Limb (tissue), 2 donors: ENCODE results near the gene USP7.
"Not testable (repeated sequence)": the region's sequence is repeated elsewhere in the genome, so short reads cannot be mapped to it uniquely, and the experiment has no call there.

ENCODE experiments used
- DNase-seq, 2 donors: peaks; one replicate each; pipeline ENCODE4 v3.0.0-alpha.2; 2016; ENCODE audit errors: extremely low spot score in 2 of 2

The USP7 gene

GRCh38 chr16:8963821-8964441, at the start of gene USP7:
TSS of gene USP7 (minus strand) at chr16:8963906. CDS start at chr16:8963285, 621 bp downstream.
- DNase-seq = peak; percentile 92 to 95

GRCh38 chr16:9013508-9013864, 49.8 kb upstream of the USP7 start:
- no peak for DNase-seq

DNA sequence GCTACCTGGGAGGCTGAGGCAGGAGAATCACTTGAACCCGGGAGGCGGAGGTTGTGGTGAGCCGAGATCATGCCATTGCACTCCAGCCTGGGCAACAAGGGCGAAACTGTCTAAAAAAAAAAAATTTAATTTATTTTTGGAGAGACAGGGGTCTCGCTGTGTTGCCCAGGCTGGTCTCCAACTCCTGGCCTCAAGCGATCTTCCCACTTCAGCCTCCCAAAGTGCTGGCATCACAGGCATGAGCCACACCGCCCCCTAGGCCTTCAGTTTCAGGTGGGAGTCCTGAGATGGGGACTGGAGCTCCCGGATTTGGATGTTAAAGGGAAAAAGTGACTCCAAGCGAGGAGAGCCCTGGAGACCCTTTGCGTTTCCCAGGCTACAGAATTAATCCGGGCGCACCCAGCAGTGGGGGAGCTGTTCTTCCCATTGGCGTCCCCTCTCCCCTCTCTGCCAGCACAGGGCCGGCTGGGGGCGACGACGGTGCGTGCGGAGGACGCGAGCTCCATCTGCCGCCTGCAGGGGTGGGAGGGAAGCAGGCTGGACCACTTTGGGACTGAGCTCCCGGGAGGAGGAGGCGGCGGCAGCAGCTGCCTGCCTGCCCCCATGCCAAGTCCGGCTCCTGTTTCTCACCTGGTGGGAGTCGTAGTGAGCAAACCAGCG, 49.3 kb upstream of the USP7 start:
- peak in 1 of 2 donors; percentile 45 for DNase-seq

GRCh38 chr16:9012330-9012729, 48.6 kb upstream of the USP7 start:
- DNase-seq = no peak

- peak; percentile 36 to 73 for DNase-seq
Measured at GRCh38 chr16:9008601-9009260, 45.0 kb upstream of the USP7 start.

- DNase-seq = no peak
Measured at GRCh38 chr16:9007177-9007794, 43.6 kb upstream of the USP7 start.

- DNase-seq = no peak
Measured at GRCh38 chr16:9004183-9004582, 40.5 kb upstream of the USP7 start.

- no peak for DNase-seq
Measured at GRCh38 chr16:9003763-9004162, 40.1 kb upstream of the USP7 start.

- no peak for DNase-seq
Measured at GRCh38 chr16:9003322-9003721, 39.6 kb upstream of the USP7 start.

DNA sequence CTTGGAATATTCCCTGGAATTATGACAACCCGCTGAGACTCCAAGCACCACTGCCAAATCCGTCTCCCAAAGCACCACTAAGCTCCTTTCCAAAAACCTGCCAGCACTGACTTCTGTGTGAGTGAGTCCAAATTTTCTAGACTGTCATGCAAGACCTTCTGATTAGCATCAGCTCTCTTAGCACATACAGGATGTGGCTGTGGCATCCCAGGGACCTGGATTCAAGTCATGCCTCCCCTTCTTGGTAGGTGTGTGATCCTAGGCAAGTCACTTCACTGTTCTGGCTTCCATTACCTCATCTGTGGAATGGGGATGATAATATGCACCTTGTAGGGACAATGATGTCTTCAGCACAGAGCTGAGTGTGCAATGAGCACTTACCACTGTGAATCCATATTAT, 38.3 kb upstream of the USP7 start:
- DNase-seq = no peak

DNA sequence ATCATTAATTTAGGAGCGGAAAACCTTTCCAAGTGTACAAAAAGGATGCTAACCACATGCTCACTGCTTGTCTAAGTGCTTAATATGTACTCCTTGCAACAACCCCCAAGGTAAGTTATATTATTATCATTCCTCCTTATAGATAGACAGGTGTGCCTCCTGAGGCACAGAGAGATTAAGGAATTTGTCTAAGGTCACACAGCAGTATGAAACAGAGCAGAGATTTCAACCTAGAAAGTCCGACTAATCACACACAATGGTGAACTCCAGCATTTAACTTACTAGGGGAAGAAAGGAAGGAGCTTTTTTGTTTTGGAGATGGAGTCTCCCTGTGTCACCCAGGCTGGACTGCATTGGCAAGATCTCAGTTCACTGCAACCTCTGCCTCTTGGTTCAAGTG, 37.0 kb upstream of the USP7 start:
- no peak for DNase-seq

- no peak for DNase-seq
Measured at GRCh38 chr16:8999800-9000199, 36.1 kb upstream of the USP7 start.

DNA sequence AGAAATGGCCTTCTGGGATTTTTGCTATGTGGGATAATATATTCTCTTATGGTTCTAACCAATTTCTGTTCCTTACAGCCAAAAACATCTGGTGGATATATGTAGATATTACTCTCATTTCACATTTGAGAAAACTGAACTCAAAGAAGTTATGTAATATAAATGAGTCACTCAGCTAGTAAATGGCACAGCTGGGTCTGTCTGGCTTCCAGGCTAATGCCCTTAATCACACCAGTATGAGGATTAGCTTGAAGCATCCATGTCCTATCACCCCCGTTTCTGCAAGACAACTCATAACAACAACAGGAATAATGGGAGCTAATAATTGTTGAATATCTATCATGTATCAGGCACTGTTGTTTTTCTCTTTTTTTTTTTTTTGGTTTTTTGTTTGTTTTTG, 34.4 kb upstream of the USP7 start:
- no peak for DNase-seq

GRCh38 chr16:8996891-8997290, 33.2 kb upstream of the USP7 start:
- DNase-seq = no peak

DNA sequence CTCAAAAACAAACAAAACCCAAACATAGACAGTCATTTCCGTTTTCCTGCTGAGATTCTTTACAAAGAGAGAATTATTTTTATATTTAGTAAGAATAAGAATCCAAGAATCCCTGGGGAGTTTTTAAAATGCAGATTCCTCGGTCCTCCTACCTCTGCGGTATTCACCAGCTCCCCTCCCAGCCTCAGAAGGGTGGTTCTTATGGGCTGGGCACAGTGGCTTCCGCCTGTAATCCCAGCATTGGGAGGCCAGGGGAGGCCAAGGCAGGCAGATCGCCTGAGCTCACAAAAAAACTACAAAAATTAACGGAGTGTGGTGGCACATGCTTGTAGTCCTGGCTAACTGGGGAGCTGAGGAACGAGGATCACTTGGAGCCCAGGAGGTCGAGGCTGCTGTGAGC, 26.7 kb upstream of the USP7 start:
- no peak for DNase-seq

DNA sequence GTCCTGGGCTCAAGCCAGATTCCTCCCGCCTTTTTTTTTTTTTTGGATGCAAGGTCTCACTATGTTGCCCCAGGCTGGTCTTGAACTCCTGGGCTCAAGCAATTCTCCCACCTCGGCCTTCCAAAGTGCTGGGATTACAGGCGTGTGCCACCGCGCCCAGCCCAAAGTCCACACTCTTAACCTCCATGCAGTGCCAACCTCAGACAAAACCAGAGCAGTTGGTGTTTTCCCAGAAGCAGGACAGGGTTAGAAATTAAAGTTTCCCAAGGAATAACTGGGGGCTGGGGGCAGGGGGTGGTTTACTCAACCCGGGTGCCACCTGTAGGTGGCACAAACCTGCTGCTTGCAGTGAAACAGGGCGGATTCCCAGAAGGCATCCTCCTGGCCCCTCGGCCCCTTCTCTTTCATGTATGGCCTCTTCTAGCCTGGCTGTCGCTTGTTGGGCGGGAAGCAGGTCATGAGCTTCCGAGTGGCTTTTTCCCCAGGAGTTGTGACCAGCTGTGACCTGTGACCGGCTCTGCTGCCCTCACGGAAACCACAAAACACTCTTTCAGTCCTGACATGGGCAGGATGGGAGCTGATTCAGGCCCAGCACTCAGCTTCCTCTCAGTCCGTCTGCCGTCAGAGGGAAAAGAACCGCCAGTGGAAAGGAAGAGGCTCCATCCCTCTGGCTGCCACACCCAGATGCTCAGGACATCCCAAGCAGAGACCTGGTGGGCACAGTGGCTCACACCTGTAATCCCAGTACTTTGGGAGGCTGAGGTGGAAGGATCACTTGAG, 25.6 kb upstream of the USP7 start:
- DNase-seq = no peak

- no peak for DNase-seq
Measured at GRCh38 chr16:8986818-8987191, 23.1 kb upstream of the USP7 start.

GRCh38 chr16:8986111-8986510, 22.4 kb upstream of the USP7 start:
- no peak for DNase-seq

DNA sequence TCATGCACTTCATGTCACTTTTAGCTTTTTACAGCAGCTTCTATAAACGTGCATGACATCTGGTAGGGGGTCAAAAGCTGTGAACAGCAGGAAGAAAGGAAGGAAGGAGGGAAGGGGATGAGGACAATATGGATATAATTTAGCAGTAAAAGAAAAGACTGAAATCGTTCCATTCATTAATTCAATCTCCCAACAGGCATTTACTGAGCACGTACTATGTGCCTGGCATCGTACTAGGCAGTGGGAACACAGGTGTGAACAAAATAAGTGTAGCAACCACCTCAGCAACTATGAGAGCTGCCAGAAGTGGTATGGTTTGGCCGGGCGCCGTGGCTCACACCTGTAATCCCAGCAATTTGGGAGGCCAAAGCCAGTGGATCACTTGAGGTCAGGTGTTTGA, 19.1 kb upstream of the USP7 start:
- DNase-seq = no peak

- DNase-seq = not testable (repeated sequence)
Measured at GRCh38 chr16:8981901-8982300, 18.2 kb upstream of the USP7 start.

DNA sequence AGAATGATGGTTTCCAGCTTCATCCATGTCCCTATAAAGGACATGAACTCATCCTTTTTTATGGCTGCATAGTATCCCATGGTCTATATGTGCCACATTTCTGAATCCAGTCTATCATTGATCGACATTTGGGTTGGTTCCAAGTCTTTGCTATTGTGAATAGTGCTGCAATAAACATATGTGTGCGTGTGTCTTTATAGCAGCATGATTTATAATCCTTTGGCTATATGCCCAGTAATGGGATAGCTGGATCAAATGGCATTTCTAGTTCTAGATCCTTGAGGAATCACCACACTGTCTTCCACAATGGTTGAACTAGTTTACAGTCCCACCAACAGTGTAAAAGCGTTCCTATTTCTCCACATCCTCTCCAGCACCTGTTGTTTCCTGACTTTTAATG, 12.5 kb upstream of the USP7 start:
- not testable (repeated sequence) for DNase-seq

DNA sequence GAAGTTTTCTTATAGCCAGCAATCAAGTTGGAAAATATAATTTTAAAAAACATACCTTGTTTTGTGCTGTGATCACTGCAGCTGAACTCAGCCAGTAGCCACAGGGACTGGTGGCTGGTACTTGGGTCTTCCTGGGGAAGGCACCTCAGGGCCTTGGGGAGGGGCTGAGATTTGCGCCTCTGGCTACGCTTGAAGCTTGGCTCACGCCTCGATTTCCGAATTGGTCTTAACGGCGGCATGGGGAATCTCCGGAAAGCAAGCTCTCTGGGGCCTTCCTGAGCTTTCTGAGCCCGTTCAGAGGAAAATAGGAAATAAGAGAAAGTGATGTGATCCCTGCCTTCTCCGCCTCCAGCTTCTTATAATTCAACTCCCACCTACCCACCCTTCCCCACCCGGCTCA, 11.3 kb upstream of the USP7 start:
- DNase-seq = no peak
